HEK293 (cell line): ENCODE results near the gene S100A10.

ENCODE experiments used
- GLIS2 ChIP-seq: fragments of 450-650 bp; formaldehyde crosslinking; IDR thresholded peaks from 2 replicates; pipeline ENCODE4 v1.5.1; 2016; ENCODE audit warnings: missing biosample characterization, missing genetic modification characterization
- HOXA7 ChIP-seq: sonication (generic); formaldehyde crosslinking; IDR thresholded peaks from 2 replicates; pipeline ENCODE4 v1.8.1; 2022; ENCODE audit warnings: missing genetic modification reagents, borderline replicate concordance
- HOXC10 ChIP-seq: sonication (generic); formaldehyde crosslinking; IDR thresholded peaks from 2 replicates; pipeline ENCODE4 v1.8.1; 2023; ENCODE audit warnings: mild to moderate bottlenecking, missing genetic modification reagents
- KLF8 ChIP-seq: fragments of 450-650 bp; formaldehyde crosslinking; IDR thresholded peaks from 2 replicates; pipeline ENCODE4 v1.5.1; 2016; ENCODE audit warnings: missing biosample characterization, missing genetic modification characterization
- REPIN1 ChIP-seq: fragments of 450-650 bp; formaldehyde crosslinking; IDR thresholded peaks from 2 replicates; pipeline ENCODE4 v1.5.1; 2017; ENCODE audit warnings: missing biosample characterization, missing genetic modification characterization, low read depth
- YY2 ChIP-seq: fragments of 450-650 bp; formaldehyde crosslinking; IDR thresholded peaks from 2 replicates; pipeline ENCODE4 v1.5.1; 2016; ENCODE audit warnings: missing biosample characterization, missing genetic modification characterization
- ZBTB21 ChIP-seq: fragments of 450-650 bp; formaldehyde crosslinking; IDR thresholded peaks from 2 replicates; pipeline ENCODE4 v1.5.1; 2017; ENCODE audit warnings: missing biosample characterization, missing genetic modification characterization
- ZFP41 ChIP-seq: fragments of 450-650 bp; formaldehyde crosslinking; IDR thresholded peaks from 2 replicates; pipeline ENCODE4 v1.5.1; 2016; ENCODE audit warnings: missing biosample characterization, missing genetic modification characterization, borderline replicate concordance
- ZNF140 ChIP-seq: fragments of 450-650 bp; formaldehyde crosslinking; IDR thresholded peaks from 2 replicates; pipeline ENCODE4 v1.5.1; 2016; ENCODE audit warnings: missing biosample characterization, missing genetic modification characterization
- ZNF19 ChIP-seq: fragments of 450-650 bp; formaldehyde crosslinking; IDR thresholded peaks from 2 replicates; pipeline ENCODE4; 2016; ENCODE audit warnings: missing biosample characterization, missing genetic modification characterization, low read depth
- ZNF211 ChIP-seq: fragments of 450-650 bp; formaldehyde crosslinking; IDR thresholded peaks from 2 replicates; pipeline ENCODE4 v1.5.1; 2016; ENCODE audit warnings: low read depth, missing biosample characterization, missing genetic modification characterization
- ZNF239 ChIP-seq: fragments of 450-650 bp; formaldehyde crosslinking; IDR thresholded peaks from 2 replicates; pipeline ENCODE4 v1.5.1; 2016; ENCODE audit warnings: missing biosample characterization, missing genetic modification characterization
- ZNF404 ChIP-seq: fragments of 450-650 bp; formaldehyde crosslinking; IDR thresholded peaks from 2 replicates; pipeline ENCODE4 v1.5.1; 2017; ENCODE audit warnings: missing biosample characterization, missing genetic modification characterization
- ZNF426 ChIP-seq: fragments of 450-650 bp; formaldehyde crosslinking; IDR thresholded peaks from 2 replicates; pipeline ENCODE4 v1.5.1; 2017; ENCODE audit warnings: missing biosample characterization, missing genetic modification characterization, mild to moderate bottlenecking, inconsistent platforms, moderate library complexity
- ZNF433 ChIP-seq: fragments of 450-650 bp; formaldehyde crosslinking; IDR thresholded peaks from 2 replicates; pipeline ENCODE4 v1.5.1; 2016; ENCODE audit warnings: missing biosample characterization, missing genetic modification characterization, low read depth
- ZNF473 ChIP-seq: fragments of 450-650 bp; formaldehyde crosslinking; IDR thresholded peaks from 2 replicates; pipeline ENCODE4 v1.5.1; 2017; ENCODE audit warnings: missing biosample characterization, missing genetic modification characterization
- ZNF48 ChIP-seq: fragments of 450-650 bp; formaldehyde crosslinking; IDR thresholded peaks from 2 replicates; pipeline ENCODE4 v1.5.1; 2016; ENCODE audit warnings: missing biosample characterization, missing genetic modification characterization
- ZNF501 ChIP-seq: fragments of 450-650 bp; formaldehyde crosslinking; IDR thresholded peaks from 2 replicates; pipeline ENCODE4 v1.5.1; 2016; ENCODE audit warnings: missing biosample characterization, missing genetic modification characterization
- ZNF555 ChIP-seq: fragments of 450-650 bp; formaldehyde crosslinking; conservative IDR thresholded peaks from 2 replicates; pipeline ENCODE4 v1.5.1; 2017; ENCODE audit warnings: missing biosample characterization, mild to moderate bottlenecking, missing genetic modification characterization, inconsistent platforms
- ZNF596 ChIP-seq: fragments of 450-650 bp; IDR thresholded peaks from 2 replicates; pipeline ENCODE4 v1.5.0; 2018; ENCODE audit warnings: missing biosample characterization, mild to moderate bottlenecking, missing genetic modification characterization, moderate library complexity
- ZNF658 ChIP-seq: fragments of 450-650 bp; formaldehyde crosslinking; IDR thresholded peaks from 2 replicates; pipeline ENCODE4; 2016; ENCODE audit warnings: missing biosample characterization, missing genetic modification characterization
- ZNF660 ChIP-seq: fragments of 450-650 bp; IDR thresholded peaks from 2 replicates; pipeline ENCODE4 v1.5.1; 2018; ENCODE audit warnings: missing biosample characterization, mild to moderate bottlenecking, missing genetic modification characterization
- ZNF670 ChIP-seq: fragments of 450-650 bp; formaldehyde crosslinking; IDR thresholded peaks from 2 replicates; pipeline ENCODE4 v1.5.1; 2016; ENCODE audit warnings: missing biosample characterization, missing genetic modification characterization, low read depth
- ZNF701 ChIP-seq: fragments of 450-650 bp; formaldehyde crosslinking; IDR thresholded peaks from 2 replicates; pipeline ENCODE4 v1.5.1; 2016; ENCODE audit warnings: missing biosample characterization, missing genetic modification characterization
- ZNF777 ChIP-seq: fragments of 450-650 bp; formaldehyde crosslinking; IDR thresholded peaks from 2 replicates; pipeline ENCODE4 v1.5.1; 2017; ENCODE audit warnings: missing biosample characterization, missing genetic modification characterization, borderline replicate concordance
- ZNF791 ChIP-seq: fragments of 450-650 bp; formaldehyde crosslinking; IDR thresholded peaks from 2 replicates; pipeline ENCODE4 v1.5.1; 2016; ENCODE audit warnings: missing biosample characterization, missing genetic modification characterization
- ZNF837 ChIP-seq: fragments of 450-650 bp; formaldehyde crosslinking; IDR thresholded peaks from 2 replicates; pipeline ENCODE4 v1.5.1; 2016; ENCODE audit warnings: missing biosample characterization, missing genetic modification characterization
- TF ChIP-seq, protein P1 (sequence below): fragments of 450-650 bp; formaldehyde crosslinking; IDR thresholded peaks from 2 replicates; pipeline ENCODE4 v1.5.0; 2017; ENCODE audit warnings: missing biosample characterization, missing genetic modification characterization, borderline replicate concordance
- TF ChIP-seq, protein P2 (sequence below): fragments of 450-650 bp; formaldehyde crosslinking; IDR thresholded peaks from 2 replicates; pipeline ENCODE4 v1.5.1; 2016; ENCODE audit warnings: missing biosample characterization, missing genetic modification characterization
- TF ChIP-seq, protein P3 (sequence below): fragments of 450-650 bp; formaldehyde crosslinking; IDR thresholded peaks from 2 replicates; pipeline ENCODE4 v1.5.1; 2016; ENCODE audit warnings: missing biosample characterization, missing genetic modification characterization
- TF ChIP-seq, protein P4 (sequence below): fragments of 450-650 bp; formaldehyde crosslinking; IDR thresholded peaks from 2 replicates; pipeline ENCODE4 v1.5.1; 2016; ENCODE audit warnings: missing biosample characterization, missing genetic modification characterization
- TF ChIP-seq, protein P5 (sequence below): fragments of 450-650 bp; formaldehyde crosslinking; IDR thresholded peaks from 2 replicates; pipeline ENCODE4 v1.5.1; 2016; ENCODE audit warnings: missing biosample characterization, missing genetic modification characterization
- TF ChIP-seq, protein P6 (sequence below): fragments of 450-650 bp; formaldehyde crosslinking; IDR thresholded peaks from 2 replicates; pipeline ENCODE4 v1.5.1; 2017; ENCODE audit warnings: missing biosample characterization, missing genetic modification characterization

The S100A10 gene

DNA sequence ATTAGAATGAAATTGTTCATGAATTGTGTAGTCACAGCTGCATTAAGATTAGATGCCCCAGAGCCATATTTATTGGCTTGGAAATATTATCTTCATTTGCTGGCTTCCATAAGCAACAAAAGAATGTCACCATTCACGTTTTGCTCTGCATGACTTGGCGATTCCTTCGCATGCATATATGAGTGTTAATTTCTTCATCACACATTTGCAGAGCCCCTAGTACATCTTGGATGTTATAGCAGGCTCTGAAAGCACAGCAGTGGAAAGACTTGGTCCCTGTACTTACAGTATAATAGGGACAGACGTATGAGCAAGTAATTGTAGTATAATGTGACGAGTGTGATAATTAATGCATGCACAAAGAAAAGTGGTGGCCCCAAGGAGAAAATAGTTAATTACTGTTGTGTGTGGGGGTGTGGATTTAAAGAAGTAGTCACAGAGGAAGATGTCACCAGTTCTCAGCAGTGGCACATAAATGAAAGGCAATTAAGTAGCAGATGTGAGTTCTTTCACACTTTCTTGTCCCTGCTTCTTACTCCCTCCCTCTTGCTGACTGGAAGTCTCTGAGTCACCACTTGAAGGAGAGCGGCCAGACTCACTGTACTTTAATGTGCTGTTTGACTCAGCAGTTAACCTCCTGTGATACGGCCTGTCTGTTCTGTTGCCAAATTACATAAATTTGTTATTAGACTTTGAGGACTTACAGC, 21.0 kb downstream of the S100A10 start (continued):
- no peak for TF ChIP-seq ZNF791 (tag by site-specific recombination)
- TF ChIP-seq ZNF837 (tag by site-specific recombination) = no peak
- no peak for TF ChIP-seq HOXC10
- TF ChIP-seq ZNF473 (tag by site-specific recombination) = no peak
- TF ChIP-seq, protein P1, sequence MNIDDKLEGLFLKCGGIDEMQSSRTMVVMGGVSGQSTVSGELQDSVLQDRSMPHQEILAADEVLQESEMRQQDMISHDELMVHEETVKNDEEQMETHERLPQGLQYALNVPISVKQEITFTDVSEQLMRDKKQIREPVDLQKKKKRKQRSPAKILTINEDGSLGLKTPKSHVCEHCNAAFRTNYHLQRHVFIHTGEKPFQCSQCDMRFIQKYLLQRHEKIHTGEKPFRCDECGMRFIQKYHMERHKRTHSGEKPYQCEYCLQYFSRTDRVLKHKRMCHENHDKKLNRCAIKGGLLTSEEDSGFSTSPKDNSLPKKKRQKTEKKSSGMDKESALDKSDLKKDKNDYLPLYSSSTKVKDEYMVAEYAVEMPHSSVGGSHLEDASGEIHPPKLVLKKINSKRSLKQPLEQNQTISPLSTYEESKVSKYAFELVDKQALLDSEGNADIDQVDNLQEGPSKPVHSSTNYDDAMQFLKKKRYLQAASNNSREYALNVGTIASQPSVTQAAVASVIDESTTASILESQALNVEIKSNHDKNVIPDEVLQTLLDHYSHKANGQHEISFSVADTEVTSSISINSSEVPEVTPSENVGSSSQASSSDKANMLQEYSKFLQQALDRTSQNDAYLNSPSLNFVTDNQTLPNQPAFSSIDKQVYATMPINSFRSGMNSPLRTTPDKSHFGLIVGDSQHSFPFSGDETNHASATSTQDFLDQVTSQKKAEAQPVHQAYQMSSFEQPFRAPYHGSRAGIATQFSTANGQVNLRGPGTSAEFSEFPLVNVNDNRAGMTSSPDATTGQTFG (tag by site-specific recombination) = no peak
- TF ChIP-seq, protein P2, sequence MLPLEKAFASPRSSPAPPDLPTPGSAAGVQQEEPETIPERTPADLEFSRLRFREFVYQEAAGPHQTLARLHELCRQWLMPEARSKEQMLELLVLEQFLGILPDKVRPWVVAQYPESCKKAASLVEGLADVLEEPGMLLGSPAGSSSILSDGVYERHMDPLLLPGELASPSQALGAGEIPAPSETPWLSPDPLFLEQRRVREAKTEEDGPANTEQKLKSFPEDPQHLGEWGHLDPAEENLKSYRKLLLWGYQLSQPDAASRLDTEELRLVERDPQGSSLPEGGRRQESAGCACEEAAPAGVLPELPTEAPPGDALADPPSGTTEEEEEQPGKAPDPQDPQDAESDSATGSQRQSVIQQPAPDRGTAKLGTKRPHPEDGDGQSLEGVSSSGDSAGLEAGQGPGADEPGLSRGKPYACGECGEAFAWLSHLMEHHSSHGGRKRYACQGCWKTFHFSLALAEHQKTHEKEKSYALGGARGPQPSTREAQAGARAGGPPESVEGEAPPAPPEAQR (tag by site-specific recombination) = no peak
- TF ChIP-seq ZNF501 (tag by site-specific recombination) = peak; percentile 59; the same call in 1 of the 2 replicates
- TF ChIP-seq HOXA7 (CRISPR knock-in tag) = no peak
- TF ChIP-seq ZNF404 (tag by site-specific recombination) = no peak
- no peak for TF ChIP-seq ZNF211 (tag by site-specific recombination)
- no peak for TF ChIP-seq ZNF701 (tag by site-specific recombination)
- TF ChIP-seq ZNF658 (tag by site-specific recombination) = no peak
- TF ChIP-seq, protein P3, sequence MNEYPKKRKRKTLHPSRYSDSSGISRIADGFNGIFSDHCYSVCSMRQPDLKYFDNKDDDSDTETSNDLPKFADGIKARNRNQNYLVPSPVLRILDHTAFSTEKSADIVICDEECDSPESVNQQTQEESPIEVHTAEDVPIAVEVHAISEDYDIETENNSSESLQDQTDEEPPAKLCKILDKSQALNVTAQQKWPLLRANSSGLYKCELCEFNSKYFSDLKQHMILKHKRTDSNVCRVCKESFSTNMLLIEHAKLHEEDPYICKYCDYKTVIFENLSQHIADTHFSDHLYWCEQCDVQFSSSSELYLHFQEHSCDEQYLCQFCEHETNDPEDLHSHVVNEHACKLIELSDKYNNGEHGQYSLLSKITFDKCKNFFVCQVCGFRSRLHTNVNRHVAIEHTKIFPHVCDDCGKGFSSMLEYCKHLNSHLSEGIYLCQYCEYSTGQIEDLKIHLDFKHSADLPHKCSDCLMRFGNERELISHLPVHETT (tag by site-specific recombination) = peak; percentile 93
- TF ChIP-seq ZNF660 (tag by site-specific recombination) = peak; percentile 96
- no peak for TF ChIP-seq YY2
- TF ChIP-seq ZNF19 = no peak
- TF ChIP-seq GLIS2 (tag by site-specific recombination) = peak; percentile 49
- no peak for TF ChIP-seq ZNF777 (tag by site-specific recombination)
- no peak for TF ChIP-seq ZNF433 (tag by site-specific recombination)
- TF ChIP-seq, protein P4, sequence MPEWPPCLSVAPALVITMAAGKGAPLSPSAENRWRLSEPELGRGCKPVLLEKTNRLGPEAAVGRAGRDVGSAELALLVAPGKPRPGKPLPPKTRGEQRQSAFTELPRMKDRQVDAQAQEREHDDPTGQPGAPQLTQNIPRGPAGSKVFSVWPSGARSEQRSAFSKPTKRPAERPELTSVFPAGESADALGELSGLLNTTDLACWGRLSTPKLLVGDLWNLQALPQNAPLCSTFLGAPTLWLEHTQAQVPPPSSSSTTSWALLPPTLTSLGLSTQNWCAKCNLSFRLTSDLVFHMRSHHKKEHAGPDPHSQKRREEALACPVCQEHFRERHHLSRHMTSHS (tag by site-specific recombination) = no peak
- TF ChIP-seq KLF8 (tag by site-specific recombination) = peak; percentile 68
- peak; percentile 64 for TF ChIP-seq ZNF596 (tag by site-specific recombination)
- TF ChIP-seq REPIN1 (tag by site-specific recombination) = no peak
- TF ChIP-seq, protein P5, sequence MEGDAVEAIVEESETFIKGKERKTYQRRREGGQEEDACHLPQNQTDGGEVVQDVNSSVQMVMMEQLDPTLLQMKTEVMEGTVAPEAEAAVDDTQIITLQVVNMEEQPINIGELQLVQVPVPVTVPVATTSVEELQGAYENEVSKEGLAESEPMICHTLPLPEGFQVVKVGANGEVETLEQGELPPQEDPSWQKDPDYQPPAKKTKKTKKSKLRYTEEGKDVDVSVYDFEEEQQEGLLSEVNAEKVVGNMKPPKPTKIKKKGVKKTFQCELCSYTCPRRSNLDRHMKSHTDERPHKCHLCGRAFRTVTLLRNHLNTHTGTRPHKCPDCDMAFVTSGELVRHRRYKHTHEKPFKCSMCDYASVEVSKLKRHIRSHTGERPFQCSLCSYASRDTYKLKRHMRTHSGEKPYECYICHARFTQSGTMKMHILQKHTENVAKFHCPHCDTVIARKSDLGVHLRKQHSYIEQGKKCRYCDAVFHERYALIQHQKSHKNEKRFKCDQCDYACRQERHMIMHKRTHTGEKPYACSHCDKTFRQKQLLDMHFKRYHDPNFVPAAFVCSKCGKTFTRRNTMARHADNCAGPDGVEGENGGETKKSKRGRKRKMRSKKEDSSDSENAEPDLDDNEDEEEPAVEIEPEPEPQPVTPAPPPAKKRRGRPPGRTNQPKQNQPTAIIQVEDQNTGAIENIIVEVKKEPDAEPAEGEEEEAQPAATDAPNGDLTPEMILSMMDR (tag by site-specific recombination) = no peak
- no peak for TF ChIP-seq ZFP41
- TF ChIP-seq ZBTB21 (tag by site-specific recombination) = peak; percentile 65
- no peak for TF ChIP-seq ZNF140
- no peak for TF ChIP-seq ZNF670 (tag by site-specific recombination)
- no peak for TF ChIP-seq ZNF555 (tag by site-specific recombination)
- TF ChIP-seq ZNF426 = no peak
- TF ChIP-seq ZNF239 (tag by site-specific recombination) = no peak
- TF ChIP-seq, protein P6, sequence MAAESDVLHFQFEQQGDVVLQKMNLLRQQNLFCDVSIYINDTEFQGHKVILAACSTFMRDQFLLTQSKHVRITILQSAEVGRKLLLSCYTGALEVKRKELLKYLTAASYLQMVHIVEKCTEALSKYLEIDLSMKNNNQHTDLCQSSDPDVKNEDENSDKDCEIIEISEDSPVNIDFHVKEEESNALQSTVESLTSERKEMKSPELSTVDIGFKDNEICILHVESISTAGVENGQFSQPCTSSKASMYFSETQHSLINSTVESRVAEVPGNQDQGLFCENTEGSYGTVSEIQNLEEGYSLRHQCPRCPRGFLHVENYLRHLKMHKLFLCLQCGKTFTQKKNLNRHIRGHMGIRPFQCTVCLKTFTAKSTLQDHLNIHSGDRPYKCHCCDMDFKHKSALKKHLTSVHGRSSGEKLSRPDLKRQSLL (tag by site-specific recombination) = 0 out of 2 replicates have a peak, but pooled peaks have one; percentile 18
- TF ChIP-seq ZNF48 (tag by site-specific recombination) = no peak
